HG03139 (cell line): ENCODE data around the gene ADIPOR2.
"Not testable (repeated sequence)": the region's sequence is repeated elsewhere in the genome, so short reads cannot be mapped to it uniquely, and the experiment has no call there.

Experiments
- ATAC-seq: cut with Tn5 transposase; IDR thresholded peaks from one replicate; pipeline ENCODE4 v1.9.1; 2021; ENCODE audit not compliant: unreplicated experiment

Gene ADIPOR2

GRCh38 chr12:1702713-1703112 lies 11.8 kb downstream of the ADIPOR2 start:
- no peak for ATAC-seq

GRCh38 chr12:1703771-1704722 lies 13.2 kb downstream of the ADIPOR2 start:
- ATAC-seq = no peak

GRCh38 chr12:1705774-1706631 lies 15.1 kb downstream of the ADIPOR2 start:
- no peak for ATAC-seq

GRCh38 chr12:1706632-1706980 lies 15.7 kb downstream of the ADIPOR2 start:
- no peak for ATAC-seq

- ATAC-seq = no peak
These were observed 16.2 kb downstream of the ADIPOR2 start for GRCh38 chr12:1707051-1707450.

GRCh38 chr12:1709968-1710367 lies 19.1 kb downstream of the ADIPOR2 start:
- ATAC-seq = not testable (repeated sequence)

GRCh38 chr12:1710870-1711269 lies 20.0 kb downstream of the ADIPOR2 start:
- not testable (repeated sequence) for ATAC-seq

GRCh38 chr12:1711536-1712211 lies 20.8 kb downstream of the ADIPOR2 start:
- ATAC-seq = not testable (repeated sequence)

- ATAC-seq = not testable (repeated sequence)
These were observed 21.4 kb downstream of the ADIPOR2 start for GRCh38 chr12:1712305-1712704.

- ATAC-seq = not testable (repeated sequence)
These were observed 22.0 kb downstream of the ADIPOR2 start for GRCh38 chr12:1712852-1713251.

GRCh38 chr12:1713783-1714348 lies 23.0 kb downstream of the ADIPOR2 start:
- ATAC-seq = not testable (repeated sequence)

- not testable (repeated sequence) for ATAC-seq
These were observed 24.6 kb downstream of the ADIPOR2 start for GRCh38 chr12:1715459-1715858.

GRCh38 chr12:1716215-1716862 lies 25.5 kb downstream of the ADIPOR2 start:
- ATAC-seq = no peak

- no peak for ATAC-seq
These were observed 26.0 kb downstream of the ADIPOR2 start for GRCh38 chr12:1716911-1717310.

- no peak for ATAC-seq
These were observed 28.3 kb downstream of the ADIPOR2 start for GRCh38 chr12:1719139-1719538.

GRCh38 chr12:1720494-1720893 lies 29.6 kb downstream of the ADIPOR2 start:
- ATAC-seq = no peak

- ATAC-seq = no peak
These were observed 32.9 kb downstream of the ADIPOR2 start for GRCh38 chr12:1723721-1724120.

GRCh38 chr12:1724250-1724649 lies 33.4 kb downstream of the ADIPOR2 start:
- ATAC-seq = no peak

GRCh38 chr12:1726753-1727152 lies 35.9 kb downstream of the ADIPOR2 start:
- no peak for ATAC-seq

- no peak for ATAC-seq
These were observed 38.0 kb downstream of the ADIPOR2 start for GRCh38 chr12:1728824-1729223.
